BE2C (cell line): ENCODE results near the gene NRXN3.

Experiments used
- DNase-seq: peaks from one replicate; pipeline ENCODE4 v3.0.0-alpha.2; 2020
- H3K27me3 ChIP-seq: fragments of 250-450 bp; sonication (Bioruptor Pico); 2 replicates; pipeline ENCODE4 v1.5.1; 2020; ENCODE audit warnings: mild to moderate bottlenecking
- H3K36me3 ChIP-seq: fragments of 250-450 bp; sonication (Bioruptor Pico); 2 replicates; pipeline ENCODE4 v1.5.1; 2020; ENCODE audit warnings: mild to moderate bottlenecking
- H3K4me1 ChIP-seq: fragments of 250-450 bp; sonication (Bioruptor Pico); 2 replicates; pipeline ENCODE4 v1.5.1; 2020
- H3K4me3 ChIP-seq: 2 replicates; pipeline ENCODE4 v1.5.1; 2011; ENCODE audit warnings: low read depth, low read length
- H3K9me3 ChIP-seq: fragments of 250-450 bp; sonication (Bioruptor Pico); 2 replicates; pipeline ENCODE4 v1.5.1; 2020
- CTCF ChIP-seq: IDR thresholded peaks from 2 replicates; pipeline ENCODE4 v1.5.1; 2012; ENCODE audit warnings: mild to moderate bottlenecking, low read depth, low read length

Gene NRXN3

DNA sequence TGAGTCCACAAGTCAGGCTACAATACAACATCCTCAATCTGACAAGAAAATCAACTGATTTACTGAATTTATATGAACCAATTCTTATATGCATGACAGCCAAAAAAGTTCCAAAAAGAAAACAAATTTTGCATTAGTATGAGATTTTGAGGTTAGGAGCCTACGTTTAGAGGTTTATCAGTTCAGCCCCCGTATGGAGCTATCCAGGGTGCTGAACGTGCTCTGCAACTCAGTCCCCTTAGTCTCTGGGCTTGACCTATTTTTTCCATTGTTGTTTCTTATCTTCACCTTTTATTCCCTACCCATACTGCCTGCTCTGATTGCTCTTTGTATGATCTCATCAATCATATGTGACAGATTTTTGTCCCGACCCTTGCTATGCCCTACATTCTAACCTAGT, 693.0 kb downstream of the NRXN3 start:
- no peaks in the 10 kb centered on the region for H3K36me3 ChIP-seq
- no peak overlapping the region for H3K4me3 ChIP-seq
- no peak for DNase-seq
- H3K9me3 ChIP-seq = no peaks in the 10 kb centered on the region
- H3K27me3 ChIP-seq = no peaks in the 10 kb centered on the region
- no peak for TF ChIP-seq CTCF
- H3K4me1 ChIP-seq = no peaks in the 10 kb centered on the region

DNA sequence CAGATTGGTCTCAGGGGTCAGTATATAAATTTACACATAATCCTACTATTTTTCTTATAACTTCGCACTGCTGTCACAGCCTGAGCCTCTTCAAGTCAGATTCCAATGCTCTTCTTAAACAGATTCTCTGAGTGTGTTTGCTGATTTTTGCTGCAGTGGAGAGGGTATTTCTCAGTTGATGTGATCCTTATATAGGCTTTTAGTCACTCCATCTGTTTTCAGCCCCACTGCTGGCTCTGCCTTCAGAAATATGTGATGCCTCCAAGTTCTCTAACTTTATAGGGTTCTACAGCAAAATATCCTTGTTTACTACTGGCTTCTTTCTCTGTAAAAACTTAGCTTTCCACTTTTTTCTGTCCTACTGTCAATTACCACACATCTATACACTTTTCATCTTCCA, 702.7 kb downstream of the NRXN3 start:
- Histone ChIP-seq H3K9me3 (no peaks in the 10 kb centered on the region), H3K36me3 (no peaks in the 10 kb centered on the region), H3K4me3 (no peak overlapping the region), H3K27me3 (no peaks in the 10 kb centered on the region), H3K4me1 (no peaks in the 10 kb centered on the region)
- no peak for TF ChIP-seq CTCF
- no peak for DNase-seq

DNA sequence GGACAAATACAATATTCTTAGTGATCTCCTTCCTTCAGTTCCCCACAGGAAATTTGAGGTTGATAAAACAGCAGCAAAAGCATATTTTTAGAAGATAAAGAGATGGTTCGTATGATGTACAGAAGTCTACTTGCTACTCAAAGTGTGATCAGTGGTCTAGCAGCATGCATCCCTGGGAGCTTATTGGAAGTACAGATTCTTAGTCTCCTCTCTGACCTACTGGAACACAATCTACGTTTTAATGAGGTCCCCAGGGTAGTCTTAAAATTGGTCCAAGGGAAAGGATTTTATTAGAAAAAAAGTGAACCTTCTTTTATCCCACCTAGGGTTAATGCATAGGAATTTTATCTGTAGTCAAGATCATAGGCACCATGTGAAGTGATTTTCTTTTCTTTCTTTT, 703.4 kb downstream of the NRXN3 start:
- H3K36me3 ChIP-seq = no peaks in the 10 kb centered on the region
- TF ChIP-seq CTCF = no peak
- DNase-seq = no peak
- no peaks in the 10 kb centered on the region for H3K4me1 ChIP-seq
- H3K27me3 ChIP-seq = no peaks in the 10 kb centered on the region
- H3K4me3 ChIP-seq = no peak overlapping the region
- no peaks in the 10 kb centered on the region for H3K9me3 ChIP-seq

DNA sequence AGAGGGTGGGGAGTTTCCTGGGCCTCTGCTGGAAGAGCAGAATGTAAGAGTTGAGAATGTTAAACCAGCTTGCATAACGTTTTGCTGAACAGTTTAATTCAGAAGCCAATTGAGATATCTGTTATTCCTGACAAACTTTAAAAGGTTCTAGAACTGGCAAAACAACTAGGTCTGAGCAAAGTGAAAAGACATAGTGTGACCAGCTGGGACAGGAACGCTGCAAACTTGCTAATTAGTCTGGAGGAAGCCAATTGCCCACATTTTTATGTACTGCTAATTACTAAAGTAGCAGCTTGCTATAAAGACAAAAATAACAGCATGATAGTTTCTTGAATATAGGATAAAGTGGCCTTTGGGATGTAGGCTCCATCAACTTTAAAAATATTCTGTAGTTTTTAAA, 704.9 kb downstream of the NRXN3 start:
- no peak for TF ChIP-seq CTCF
- H3K9me3 ChIP-seq = no peaks in the 10 kb centered on the region
- no peak overlapping the region for H3K4me3 ChIP-seq
- H3K4me1 ChIP-seq = no peaks in the 10 kb centered on the region
- H3K27me3 ChIP-seq = no peaks in the 10 kb centered on the region
- no peak for DNase-seq
- H3K36me3 ChIP-seq = no peaks in the 10 kb centered on the region

DNA sequence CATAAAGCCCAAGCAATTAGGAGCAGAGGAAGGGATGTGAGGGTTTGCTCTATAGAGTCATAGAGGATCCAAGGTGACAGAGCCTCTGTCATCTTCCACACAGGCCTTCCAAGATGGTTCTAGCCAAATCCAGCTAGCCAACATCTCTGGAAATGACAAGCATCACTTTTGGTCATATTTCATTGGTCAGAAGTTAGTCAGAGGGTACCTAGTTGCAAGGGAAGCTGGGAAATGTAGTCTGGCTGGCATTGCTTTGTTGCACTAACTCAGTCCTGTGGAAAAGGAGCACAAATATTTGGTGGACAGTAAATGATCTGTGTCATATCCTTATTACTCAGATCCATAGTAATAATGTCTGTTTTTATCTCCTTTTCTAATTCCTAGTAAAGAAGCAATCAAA, 715.7 kb downstream of the NRXN3 start:
- no peaks in the 10 kb centered on the region for H3K4me1 ChIP-seq
- no peaks in the 10 kb centered on the region for H3K9me3 ChIP-seq
- no peak overlapping the region for H3K4me3 ChIP-seq

GRCh38 chr14:78897443-78897842, 727.3 kb downstream of the NRXN3 start:
- Histone ChIP-seq H3K36me3 (no peaks in the 10 kb centered on the region), H3K27me3 (no peaks in the 10 kb centered on the region), H3K4me1 (no peaks in the 10 kb centered on the region), H3K4me3 (no peak overlapping the region), H3K9me3 (no peaks in the 10 kb centered on the region)
- no peak for DNase-seq
- TF ChIP-seq CTCF = no peak

More for the DNA sequence above, 715.7 kb downstream of the NRXN3 start:
- TF ChIP-seq CTCF = no peak
- Histone ChIP-seq H3K27me3 (no peaks in the 10 kb centered on the region), H3K36me3 (no peaks in the 10 kb centered on the region)
- no peak for DNase-seq
